ENCODE data around the gene ATP6V0C.

DNA sequence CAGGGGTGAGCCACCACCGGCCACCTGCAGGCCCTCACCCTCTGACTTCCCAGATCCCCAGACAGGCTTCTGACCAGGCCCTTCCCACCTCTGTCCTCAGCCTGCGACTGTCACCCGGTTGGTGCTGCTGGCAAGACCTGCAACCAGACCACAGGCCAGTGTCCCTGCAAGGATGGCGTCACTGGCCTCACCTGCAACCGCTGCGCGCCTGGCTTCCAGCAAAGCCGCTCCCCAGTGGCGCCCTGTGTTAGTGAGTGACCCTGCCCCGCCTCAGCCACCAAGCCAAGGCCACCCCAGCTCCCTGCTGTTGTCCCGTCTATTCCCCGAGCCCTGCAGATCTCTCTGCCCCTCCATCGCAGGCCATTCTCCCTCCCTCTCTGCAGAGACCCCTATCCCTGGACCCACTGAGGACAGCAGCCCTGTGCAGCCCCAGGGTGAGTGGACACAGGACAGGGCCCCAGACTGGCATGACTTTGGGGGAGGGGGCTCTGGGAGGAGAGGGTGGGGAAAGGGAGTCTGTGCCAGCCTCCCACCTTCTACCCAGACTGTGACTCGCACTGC, 40.8 kb upstream of the ATP6V0C start:
- TF ChIP-seq EZH2 (IDR thresholded peaks at IDR 0.05; ENCODE audit: insufficient read depth, low read length) (no peak), CTCF (IDR thresholded peaks at IDR 0.05; ENCODE audit: insufficient read depth, low read depth, low read length) (no peak)
